ENCODE data around the gene TCEAL5.

DNA sequence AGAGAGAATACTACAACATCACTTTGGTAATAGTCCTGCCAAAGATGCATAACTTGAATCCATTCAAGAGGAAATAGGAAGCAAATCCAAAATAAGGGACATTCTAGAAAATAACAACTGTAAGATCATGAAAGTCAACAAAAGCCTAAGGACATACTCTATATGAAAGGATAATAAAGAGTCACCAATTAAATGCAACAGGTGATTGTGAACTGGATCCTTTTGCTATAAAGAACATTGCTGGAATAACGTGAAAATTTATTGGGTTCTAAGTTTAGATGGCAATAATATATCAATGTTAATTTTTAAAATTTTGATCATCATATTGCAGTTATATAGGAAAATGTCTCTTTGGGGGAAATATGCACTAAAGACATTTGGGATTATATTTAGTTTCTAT lies 41.7 kb downstream of the TCEAL5 start:
- TF ChIP-seq, protein P1, sequence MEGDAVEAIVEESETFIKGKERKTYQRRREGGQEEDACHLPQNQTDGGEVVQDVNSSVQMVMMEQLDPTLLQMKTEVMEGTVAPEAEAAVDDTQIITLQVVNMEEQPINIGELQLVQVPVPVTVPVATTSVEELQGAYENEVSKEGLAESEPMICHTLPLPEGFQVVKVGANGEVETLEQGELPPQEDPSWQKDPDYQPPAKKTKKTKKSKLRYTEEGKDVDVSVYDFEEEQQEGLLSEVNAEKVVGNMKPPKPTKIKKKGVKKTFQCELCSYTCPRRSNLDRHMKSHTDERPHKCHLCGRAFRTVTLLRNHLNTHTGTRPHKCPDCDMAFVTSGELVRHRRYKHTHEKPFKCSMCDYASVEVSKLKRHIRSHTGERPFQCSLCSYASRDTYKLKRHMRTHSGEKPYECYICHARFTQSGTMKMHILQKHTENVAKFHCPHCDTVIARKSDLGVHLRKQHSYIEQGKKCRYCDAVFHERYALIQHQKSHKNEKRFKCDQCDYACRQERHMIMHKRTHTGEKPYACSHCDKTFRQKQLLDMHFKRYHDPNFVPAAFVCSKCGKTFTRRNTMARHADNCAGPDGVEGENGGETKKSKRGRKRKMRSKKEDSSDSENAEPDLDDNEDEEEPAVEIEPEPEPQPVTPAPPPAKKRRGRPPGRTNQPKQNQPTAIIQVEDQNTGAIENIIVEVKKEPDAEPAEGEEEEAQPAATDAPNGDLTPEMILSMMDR (IDR thresholded peaks at IDR 0.05), result no peak
- no peak for TF ChIP-seq ZFX (IDR thresholded peaks at IDR 0.05; ENCODE audit: borderline replicate concordance)
